GM19324 (cell line): Measurements from ENCODE around the gene SLC8A2.

ENCODE experiments used
- ATAC-seq: cut with Tn5 transposase; IDR thresholded peaks from one replicate; pipeline ENCODE4 v1.9.1; 2021; ENCODE audit warnings: mild to moderate bottlenecking, moderate library complexity; ENCODE audit not compliant: unreplicated experiment, low FRiP score

Gene SLC8A2

GRCh38 chr19:47465957-47466356 is 5.7 kb downstream of the SLC8A2 start:
- ATAC-seq = no peak

- ATAC-seq = no peak
Observed at GRCh38 chr19:47464675-47465419, 6.8 kb downstream of the SLC8A2 start.

GRCh38 chr19:47461876-47462275 is 9.8 kb downstream of the SLC8A2 start:
- ATAC-seq = no peak

GRCh38 chr19:47459477-47459876 is 12.2 kb downstream of the SLC8A2 start:
- ATAC-seq = no peak

- ATAC-seq = no peak
Observed at GRCh38 chr19:47458672-47459071, 13.0 kb downstream of the SLC8A2 start.

GRCh38 chr19:47456721-47457474 is 14.8 kb downstream of the SLC8A2 start:
- ATAC-seq = no peak

- ATAC-seq = no peak
Observed at GRCh38 chr19:47450478-47450877, 21.2 kb downstream of the SLC8A2 start.

- no peak for ATAC-seq
Observed at GRCh38 chr19:47448360-47448727, 23.3 kb downstream of the SLC8A2 start.

GRCh38 chr19:47447470-47448359 is 24.0 kb downstream of the SLC8A2 start:
- ATAC-seq = no peak

GRCh38 chr19:47446534-47447469 is 24.9 kb downstream of the SLC8A2 start:
- ATAC-seq = no peak

GRCh38 chr19:47445937-47446402 is 25.7 kb downstream of the SLC8A2 start:
- no peak for ATAC-seq

- ATAC-seq = no peak
Observed at GRCh38 chr19:47445527-47445926, 26.2 kb downstream of the SLC8A2 start.

- no peak for ATAC-seq
Observed at GRCh38 chr19:47444388-47444821, 27.3 kb downstream of the SLC8A2 start.

GRCh38 chr19:47443331-47443730 is 28.4 kb downstream of the SLC8A2 start:
- no peak for ATAC-seq

GRCh38 chr19:47438793-47439220 is 32.9 kb downstream of the SLC8A2 start:
- no peak for ATAC-seq

- ATAC-seq = no peak
Observed at GRCh38 chr19:47437500-47437899, 34.2 kb downstream of the SLC8A2 start.

GRCh38 chr19:47436712-47437401 is 34.8 kb downstream of the SLC8A2 start:
- ATAC-seq = no peak

- ATAC-seq = no peak
Observed at GRCh38 chr19:47435883-47436417, 35.7 kb downstream of the SLC8A2 start.

GRCh38 chr19:47435196-47435595 is 36.5 kb downstream of the SLC8A2 start:
- ATAC-seq = no peak
